ENCODE results near the gene SPARC.

DNA sequence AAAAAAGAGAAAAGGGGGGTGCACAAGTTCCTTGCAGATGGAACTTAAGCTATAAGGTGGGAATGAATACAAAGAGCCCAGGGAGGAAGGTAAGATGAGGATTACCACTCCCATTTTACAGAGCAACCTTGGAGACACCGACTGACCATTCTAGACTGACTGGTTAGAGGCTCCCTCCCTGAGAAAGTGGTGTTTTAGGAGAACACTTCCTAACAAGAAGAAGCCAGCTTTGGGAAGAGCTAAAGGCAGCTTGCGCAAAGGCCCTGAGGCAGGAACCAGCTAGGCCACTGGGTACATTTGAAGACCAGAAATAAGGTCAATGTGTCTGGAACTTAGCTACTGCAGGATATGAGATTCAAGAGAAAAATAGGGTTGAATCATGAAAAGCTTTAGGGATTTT is 38.6 kb downstream of the SPARC start:
- TF ChIP-seq ATF1 (CRISPR knock-in tag; IDR thresholded peaks at IDR 0.05) (no peak), JUN (CRISPR knock-in tag; IDR thresholded peaks at IDR 0.05) (no peak), FOXK1 (CRISPR knock-in tag; IDR thresholded peaks at IDR 0.05) (no peak), FOXP1 (CRISPR knock-in tag; IDR thresholded peaks at IDR 0.05; ENCODE audit: borderline replicate concordance) (no peak), CREB1 (CRISPR knock-in tag; IDR thresholded peaks at IDR 0.05) (no peak)
- TF ChIP-seq, protein P1, sequence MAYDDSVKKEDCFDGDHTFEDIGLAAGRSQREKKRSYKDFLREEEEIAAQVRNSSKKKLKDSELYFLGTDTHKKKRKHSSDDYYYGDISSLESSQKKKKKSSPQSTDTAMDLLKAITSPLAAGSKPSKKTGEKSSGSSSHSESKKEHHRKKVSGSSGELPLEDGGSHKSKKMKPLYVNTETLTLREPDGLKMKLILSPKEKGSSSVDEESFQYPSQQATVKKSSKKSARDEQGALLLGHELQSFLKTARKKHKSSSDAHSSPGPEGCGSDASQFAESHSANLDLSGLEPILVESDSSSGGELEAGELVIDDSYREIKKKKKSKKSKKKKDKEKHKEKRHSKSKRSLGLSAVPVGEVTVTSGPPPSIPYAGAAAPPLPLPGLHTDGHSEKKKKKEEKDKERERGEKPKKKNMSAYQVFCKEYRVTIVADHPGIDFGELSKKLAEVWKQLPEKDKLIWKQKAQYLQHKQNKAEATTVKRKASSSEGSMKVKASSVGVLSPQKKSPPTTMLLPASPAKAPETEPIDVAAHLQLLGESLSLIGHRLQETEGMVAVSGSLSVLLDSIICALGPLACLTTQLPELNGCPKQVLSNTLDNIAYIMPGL (CRISPR knock-in tag; IDR thresholded peaks at IDR 0.05) = no peak
- TF ChIP-seq, protein P2, sequence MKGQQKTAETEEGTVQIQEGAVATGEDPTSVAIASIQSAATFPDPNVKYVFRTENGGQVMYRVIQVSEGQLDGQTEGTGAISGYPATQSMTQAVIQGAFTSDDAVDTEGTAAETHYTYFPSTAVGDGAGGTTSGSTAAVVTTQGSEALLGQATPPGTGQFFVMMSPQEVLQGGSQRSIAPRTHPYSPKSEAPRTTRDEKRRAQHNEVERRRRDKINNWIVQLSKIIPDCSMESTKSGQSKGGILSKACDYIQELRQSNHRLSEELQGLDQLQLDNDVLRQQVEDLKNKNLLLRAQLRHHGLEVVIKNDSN (CRISPR knock-in tag; IDR thresholded peaks at IDR 0.05) = no peak
